HPDE6-E6E7 (cell line): Measurements from ENCODE around the gene ROBO1.
"Not testable (repeated sequence)": the region's sequence is repeated elsewhere in the genome, so short reads cannot be mapped to it uniquely, and the experiment has no call there.

Experiments used
- DNase-seq: peaks from one replicate; pipeline ENCODE4 v3.0.0; 2011; ENCODE audit warnings: missing footprints; ENCODE audit errors: extremely low spot score

ROBO1 gene

GRCh38 chr3:79245284-79246138 is 522.3 kb downstream of the ROBO1 start:
- DNase-seq: no peak

GRCh38 chr3:79236496-79236895 is 531.3 kb downstream of the ROBO1 start:
- DNase-seq: no peak

GRCh38 chr3:79233431-79234060 is 534.3 kb downstream of the ROBO1 start:
- DNase-seq: no peak

- DNase-seq: no peak
Measured at GRCh38 chr3:79230266-79230665, 537.5 kb downstream of the ROBO1 start.

GRCh38 chr3:79217096-79217495 is 550.7 kb downstream of the ROBO1 start:
- no peak for DNase-seq

- no peak for DNase-seq
Measured at GRCh38 chr3:79215286-79215685, 552.5 kb downstream of the ROBO1 start.

- DNase-seq: no peak
Measured at GRCh38 chr3:79211586-79212359, 556.0 kb downstream of the ROBO1 start.

- DNase-seq: no peak
Measured at GRCh38 chr3:79204351-79204750, 563.4 kb downstream of the ROBO1 start.

- no peak for DNase-seq
Measured at GRCh38 chr3:79203144-79203519, 564.7 kb downstream of the ROBO1 start.

- DNase-seq: no peak
Measured at GRCh38 chr3:79202471-79203143, 565.2 kb downstream of the ROBO1 start.

GRCh38 chr3:79200456-79200855 is 567.3 kb downstream of the ROBO1 start:
- no peak for DNase-seq

- DNase-seq: no peak
Measured at GRCh38 chr3:79199966-79200365, 567.8 kb downstream of the ROBO1 start.

- no peak for DNase-seq
Measured at GRCh38 chr3:79187426-79187825, 580.4 kb downstream of the ROBO1 start.

- no peak for DNase-seq
Measured at GRCh38 chr3:79184251-79184650, 583.5 kb downstream of the ROBO1 start.

GRCh38 chr3:79183496-79183895 is 584.3 kb downstream of the ROBO1 start:
- DNase-seq: no peak

- DNase-seq: no peak
Measured at GRCh38 chr3:79178471-79179180, 589.2 kb downstream of the ROBO1 start.

- no peak for DNase-seq
Measured at GRCh38 chr3:79175870-79176269, 591.9 kb downstream of the ROBO1 start.

- DNase-seq: not testable (repeated sequence)
Measured at GRCh38 chr3:79173259-79173658, 594.5 kb downstream of the ROBO1 start.

- no peak for DNase-seq
Measured at GRCh38 chr3:79172241-79172640, 595.6 kb downstream of the ROBO1 start.

GRCh38 chr3:79170021-79170420 is 597.8 kb downstream of the ROBO1 start:
- DNase-seq: no peak
